MM.1S (cell line): Measurements from ENCODE around the gene ELP6.
"Not testable (repeated sequence)": the region's sequence is repeated elsewhere in the genome, so short reads cannot be mapped to it uniquely, and the experiment has no call there.

Source experiments
- DNase-seq: peaks from one replicate; pipeline ENCODE4 v3.0.0-alpha.2; 2015
- H2AFZ ChIP-seq: fragments of 300-600 bp; sonication (generic); 2 replicates; pipeline ENCODE4 v1.6.0; 2016; ENCODE audit warnings: antibody characterized with exemption, low read length
- H3F3A ChIP-seq: fragments of 300-600 bp; sonication (generic); 2 replicates; pipeline ENCODE4 v1.6.1; 2016; ENCODE audit warnings: mild to moderate bottlenecking, antibody characterized with exemption, low read length, moderate library complexity, mixed read lengths; ENCODE audit not compliant: insufficient read depth
- H3K27ac ChIP-seq: fragments of 300-600 bp; sonication (generic); 2 replicates; pipeline ENCODE4 v1.5.1; 2016; ENCODE audit warnings: mild to moderate bottlenecking, low read length
- H3K27me3 ChIP-seq: fragments of 300-600 bp; sonication (generic); replicated peaks from 2 replicates; pipeline ENCODE4 v1.6.0; 2016; ENCODE audit warnings: low read length; ENCODE audit not compliant: insufficient read depth
- H3K36me3 ChIP-seq: fragments of 300-600 bp; sonication (generic); replicated peaks from 2 replicates; pipeline ENCODE4 v1.6.1; 2016; ENCODE audit warnings: mild to moderate bottlenecking, low read length, mixed read lengths; ENCODE audit not compliant: insufficient read depth
- H3K4me1 ChIP-seq: fragments of 300-600 bp; sonication (generic); 2 replicates; pipeline ENCODE4 v1.6.1; 2016; ENCODE audit warnings: low read length, mixed read lengths
- H3K4me2 ChIP-seq: fragments of 300-600 bp; sonication (generic); 2 replicates; pipeline ENCODE4 v1.6.0; 2016; ENCODE audit warnings: low read depth, low read length
- H3K4me3 ChIP-seq: fragments of 300-600 bp; sonication (generic); 2 replicates; pipeline ENCODE4 v1.5.1; 2016; ENCODE audit warnings: low read length, mixed read lengths
- H3K79me2 ChIP-seq: fragments of 300-600 bp; sonication (generic); 2 replicates; pipeline ENCODE4 v1.6.1; 2016; ENCODE audit warnings: mixed run types, low read length, mixed read lengths
- H3K9ac ChIP-seq: fragments of 300-600 bp; sonication (generic); 2 replicates; pipeline ENCODE4 v1.6.1; 2016; ENCODE audit warnings: low read length, mixed read lengths
- H3K9me2 ChIP-seq: fragments of 300-600 bp; sonication (generic); replicated peaks from 2 replicates; pipeline ENCODE4 v1.6.1; 2016; ENCODE audit warnings: mild to moderate bottlenecking, low read length, mixed read lengths; ENCODE audit not compliant: insufficient read depth
- H3K9me3 ChIP-seq: fragments of 300-600 bp; sonication (generic); replicated peaks from 2 replicates; pipeline ENCODE4 v1.6.1; 2016; ENCODE audit warnings: mild to moderate bottlenecking, low read length, mixed read lengths; ENCODE audit not compliant: insufficient read depth
- H4K20me1 ChIP-seq: fragments of 300-600 bp; sonication (generic); 2 replicates; pipeline ENCODE4 v1.6.1; 2016; ENCODE audit warnings: mild to moderate bottlenecking, low read length, moderate library complexity, mixed read lengths; ENCODE audit not compliant: insufficient read depth
- CTCF ChIP-seq: fragments of 300-600 bp; sonication (generic); IDR thresholded peaks from 2 replicates; pipeline ENCODE4 v1.5.1; 2016; ENCODE audit warnings: antibody characterized with exemption, low read length, mixed read lengths
- EZH2 ChIP-seq: fragments of 300-600 bp; sonication (generic); optimal IDR thresholded peaks from 2 replicates; pipeline ENCODE3; 2017; ENCODE audit warnings: low read depth, mild to moderate bottlenecking, antibody characterized with exemption, low read length, mixed read lengths
- EZH2phosphoT487 ChIP-seq: fragments of 300-600 bp; sonication (generic); IDR thresholded peaks from 2 replicates; pipeline ENCODE4 v1.6.1; 2018; ENCODE audit warnings: antibody characterized with exemption, low read length

Gene ELP6

GRCh38 chr3:47485812-47486211 is 27.7 kb downstream of the ELP6 start:
- no peak for DNase-seq
- no peak for TF ChIP-seq EZH2phosphoT487
- no peak for TF ChIP-seq CTCF
- TF ChIP-seq EZH2: no peak
- no peaks in the 10 kb centered on the region for H3K9me3 ChIP-seq
- H3K79me2 ChIP-seq: no peaks in the 10 kb centered on the region
- no peaks in the 10 kb centered on the region for H3K36me3 ChIP-seq
- H3K27ac ChIP-seq: no peak overlapping the region
- no peaks in the 10 kb centered on the region for H3F3A ChIP-seq
- H3K27me3 ChIP-seq: no peaks in the 10 kb centered on the region
- no peak overlapping the region for H3K4me2 ChIP-seq
- no peak overlapping the region for H3K4me3 ChIP-seq
- no peaks in the 10 kb centered on the region for H3K9me2 ChIP-seq
- no peak overlapping the region for H3K9ac ChIP-seq
- H4K20me1 ChIP-seq: no peaks in the 10 kb centered on the region
- H3K4me1 ChIP-seq: no peaks in the 10 kb centered on the region
- H2AFZ ChIP-seq: no peak overlapping the region

- H3K27ac ChIP-seq: no peak overlapping the region
- H3K4me3 ChIP-seq: no peak overlapping the region
- no peak overlapping the region for H2AFZ ChIP-seq
- no peaks in the 10 kb centered on the region for H3K27me3 ChIP-seq
- H3K79me2 ChIP-seq: no peaks in the 10 kb centered on the region
- DNase-seq: no peak
- no peaks in the 10 kb centered on the region for H4K20me1 ChIP-seq
- H3K9me3 ChIP-seq: no peaks in the 10 kb centered on the region
- TF ChIP-seq EZH2phosphoT487 (no peak), CTCF (no peak), EZH2 (no peak)
- no peaks in the 10 kb centered on the region for H3K4me1 ChIP-seq
- no peaks in the 10 kb centered on the region for H3K9me2 ChIP-seq
- H3K36me3 ChIP-seq: no peaks in the 10 kb centered on the region
- H3K4me2 ChIP-seq: no peak overlapping the region
- H3K9ac ChIP-seq: no peak overlapping the region
- no peaks in the 10 kb centered on the region for H3F3A ChIP-seq
These were observed 31.1 kb downstream of the ELP6 start for GRCh38 chr3:47482366-47482765.

- not testable (repeated sequence) for DNase-seq, H3K9ac ChIP-seq, H3K4me2 ChIP-seq
These were observed 31.7 kb downstream of the ELP6 start for GRCh38 chr3:47481763-47482162.

GRCh38 chr3:47480267-47480666 is 33.2 kb downstream of the ELP6 start:
- H3K27ac ChIP-seq, H4K20me1 ChIP-seq, H3F3A ChIP-seq, H3K9me3 ChIP-seq, H2AFZ ChIP-seq, H3K9me2 ChIP-seq, DNase-seq, H3K4me2 ChIP-seq, H3K4me1 ChIP-seq, H3K36me3 ChIP-seq, H3K27me3 ChIP-seq, H3K4me3 ChIP-seq, H3K79me2 ChIP-seq, H3K9ac ChIP-seq: not testable (repeated sequence)

More at GRCh38 chr3:47481763-47482162, 31.7 kb downstream of the ELP6 start:
- H3K27me3 ChIP-seq, H4K20me1 ChIP-seq, H3F3A ChIP-seq, H3K79me2 ChIP-seq, H3K36me3 ChIP-seq, H3K9me2 ChIP-seq, H3K27ac ChIP-seq, H3K4me3 ChIP-seq, H3K4me1 ChIP-seq, H2AFZ ChIP-seq, H3K9me3 ChIP-seq: not testable (repeated sequence)
